ENCODE data around the gene OTP. TPM values are rescaled to one million over a fixed set of nuclear protein-coding genes. Genes with fewer than 3 reads are reported as not detected.

The OTP gene
- total RNA-seq, 1 donor from 2014 or later = not detected

GRCh38 chr5:77642738-77643653 is 4.5 kb upstream of the OTP start:
- H3K4me3 ChIP-seq = no peak overlapping the region
- intact Hi-C loops (cut with micrococcal nuclease) = no loop called here
- no peak for TF ChIP-seq CTCF (IDR thresholded peaks at IDR 0.05; ENCODE audit: borderline replicate concordance)
- H3K36me3 ChIP-seq = no peaks in the 10 kb centered on the region
- H3K27me3 ChIP-seq (ENCODE audit: low read depth) = peaks cover 99% of the 10 kb centered on the region
- H3K4me1 ChIP-seq = peaks cover 46% of the 10 kb centered on the region
- H3K9me3 ChIP-seq (replicated peaks) = no peaks in the 10 kb centered on the region
- DNase-seq = no peak
- H3K27ac ChIP-seq (replicated peaks) = no peak overlapping the region

- no peak for TF ChIP-seq CTCF (IDR thresholded peaks at IDR 0.05; ENCODE audit: borderline replicate concordance)
- Histone ChIP-seq H3K4me3 (no peak overlapping the region), H3K36me3 (no peaks in the 10 kb centered on the region), H3K27ac (replicated peaks) (no peak overlapping the region), H3K9me3 (replicated peaks) (no peaks in the 10 kb centered on the region), H3K27me3 (ENCODE audit: low read depth) (peaks cover 100% of the 10 kb centered on the region), H3K4me1 (peaks cover 53% of the 10 kb centered on the region)
- DNase-seq = no peak
- intact Hi-C loops (cut with micrococcal nuclease) = no loop called here
These were observed 3.6 kb upstream of the OTP start for GRCh38 chr5:77641963-77642737.

GRCh38 chr5:77641397-77641943 is 3.0 kb upstream of the OTP start:
- TF ChIP-seq CTCF (IDR thresholded peaks at IDR 0.05; ENCODE audit: borderline replicate concordance) = no peak
- Histone ChIP-seq H3K4me1 (peaks cover 59% of the 10 kb centered on the region), H3K36me3 (no peaks in the 10 kb centered on the region), H3K4me3 (no peak overlapping the region), H3K27ac (replicated peaks) (no peak overlapping the region), H3K9me3 (replicated peaks) (no peaks in the 10 kb centered on the region), H3K27me3 (ENCODE audit: low read depth) (peaks cover 100% of the 10 kb centered on the region)
- intact Hi-C loops (cut with micrococcal nuclease) = no loop called here
- no peak for DNase-seq

- Histone ChIP-seq H3K27ac (replicated peaks) (no peak overlapping the region), H3K4me3 (no peak overlapping the region), H3K27me3 (ENCODE audit: low read depth) (peaks cover 100% of the 10 kb centered on the region), H3K4me1 (peaks cover 58% of the 10 kb centered on the region), H3K9me3 (replicated peaks) (no peaks in the 10 kb centered on the region), H3K36me3 (no peaks in the 10 kb centered on the region)
- TF ChIP-seq CTCF (IDR thresholded peaks at IDR 0.05; ENCODE audit: borderline replicate concordance) = no peak
- DNase-seq = no peak
- intact Hi-C loops (cut with micrococcal nuclease) = no loop called here
These were observed 2.3 kb upstream of the OTP start for GRCh38 chr5:77640589-77641396.

Measured in left ventricle myocardium inferior (tissue), 1 donor.